ENCODE data around the gene SLC9C1.
A peak's percentile ranks its signal among the peaks of the same experiment; 100 is the strongest.

The SLC9C1 gene

DNA sequence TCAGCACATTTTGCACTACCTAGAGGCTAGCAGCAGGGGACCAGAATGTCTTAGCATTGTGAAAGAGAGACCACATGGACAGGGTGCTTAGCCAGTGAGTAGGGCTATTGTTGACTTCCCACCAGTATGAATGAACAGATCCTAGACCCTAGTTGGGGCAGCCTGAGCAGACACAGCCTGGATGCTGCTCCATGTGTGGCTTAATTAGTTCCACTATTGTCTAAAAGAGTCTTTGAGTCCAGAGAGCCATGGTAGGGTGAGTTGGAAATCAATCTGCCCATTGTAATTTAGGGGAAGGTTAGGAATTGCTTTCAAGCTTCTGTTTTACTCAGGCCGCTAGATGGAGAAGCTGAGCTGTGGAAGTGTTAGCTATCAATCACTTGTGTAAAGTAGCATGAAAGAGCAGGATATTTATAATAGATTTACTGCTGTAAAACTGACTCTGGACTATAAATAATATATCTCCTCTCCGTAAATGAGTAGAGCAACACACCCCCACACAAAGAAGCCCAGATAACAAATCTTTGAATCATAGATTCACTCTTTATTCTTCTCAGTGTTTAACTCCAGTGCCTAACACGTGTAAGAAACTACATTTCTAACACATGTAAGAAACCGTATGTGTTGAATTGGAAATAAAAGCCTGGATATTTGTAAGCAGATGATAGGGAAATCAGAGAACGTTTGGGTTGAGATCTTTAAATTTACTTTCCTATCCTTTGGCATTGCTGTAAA, 156.9 kb downstream of the SLC9C1 start:
- TF ChIP-seq ZNF274 (IDR thresholded peaks at IDR 0.05; ENCODE audit: low read depth, low read length): no peak
- no peak overlapping the region for H3K4me3 ChIP-seq (ENCODE audit: low read length)

DNA sequence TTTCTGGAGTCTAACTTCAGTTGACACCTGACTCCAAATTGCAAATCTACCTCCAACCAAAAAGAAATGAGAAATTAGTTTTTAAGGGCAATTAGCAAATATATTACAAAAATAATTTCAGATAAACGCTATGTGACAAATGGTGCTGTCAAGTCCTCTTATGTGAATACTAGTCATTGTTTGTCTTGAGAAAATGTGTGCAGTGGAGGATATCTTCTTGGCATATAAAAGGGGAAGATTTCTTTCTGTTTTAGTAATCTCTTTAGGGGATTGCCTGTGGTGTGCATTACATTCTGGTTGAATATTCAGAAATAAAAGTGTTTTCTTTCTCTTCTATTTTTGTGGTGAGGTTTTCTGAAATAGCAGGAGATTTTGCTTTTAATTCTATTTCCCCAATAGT, 158.0 kb downstream of the SLC9C1 start:
- H3K4me3 ChIP-seq (ENCODE audit: low read length): no peak overlapping the region
- no peak for TF ChIP-seq ZNF274 (IDR thresholded peaks at IDR 0.05; ENCODE audit: low read depth, low read length)

DNA sequence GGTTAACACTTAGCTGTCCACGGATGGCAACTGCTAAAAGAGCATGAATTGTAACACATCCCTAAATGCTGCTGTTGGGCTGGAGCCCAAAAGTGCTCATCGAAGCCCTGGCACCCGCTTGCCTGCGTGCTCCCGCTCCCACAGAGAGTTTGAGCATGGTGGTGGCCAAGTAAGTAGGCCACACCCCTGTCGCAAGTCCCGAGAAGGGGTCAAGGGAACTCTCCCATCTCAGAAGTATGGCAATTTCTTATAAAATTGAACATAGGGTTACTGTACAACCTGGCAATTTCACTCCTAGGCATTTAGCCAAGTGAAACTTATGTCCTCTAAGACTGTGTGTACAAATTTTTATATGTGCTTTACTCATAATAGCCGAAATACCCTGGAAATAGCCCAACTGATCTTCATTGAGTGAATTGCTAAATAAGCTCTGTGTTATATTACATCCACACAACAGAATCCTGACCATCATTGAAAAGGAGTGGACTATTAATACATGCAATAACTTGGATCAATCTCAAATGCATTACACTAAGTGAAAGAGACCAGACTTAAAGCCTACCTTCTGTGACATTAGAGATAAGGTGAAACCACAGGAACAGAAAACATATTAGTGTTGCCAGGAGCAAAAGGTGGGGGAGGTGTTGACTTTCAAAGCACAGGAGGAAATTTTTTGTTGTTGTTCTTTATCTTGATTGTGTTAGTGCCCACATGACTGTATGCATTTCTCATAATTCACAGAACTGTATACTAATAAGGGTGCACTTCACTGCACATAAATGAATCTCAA, 159.5 kb downstream of the SLC9C1 start:
- TF ChIP-seq ZNF274 (IDR thresholded peaks at IDR 0.05; ENCODE audit: low read depth, low read length): no peak
- H3K4me3 ChIP-seq (ENCODE audit: low read length): no peak overlapping the region

DNA sequence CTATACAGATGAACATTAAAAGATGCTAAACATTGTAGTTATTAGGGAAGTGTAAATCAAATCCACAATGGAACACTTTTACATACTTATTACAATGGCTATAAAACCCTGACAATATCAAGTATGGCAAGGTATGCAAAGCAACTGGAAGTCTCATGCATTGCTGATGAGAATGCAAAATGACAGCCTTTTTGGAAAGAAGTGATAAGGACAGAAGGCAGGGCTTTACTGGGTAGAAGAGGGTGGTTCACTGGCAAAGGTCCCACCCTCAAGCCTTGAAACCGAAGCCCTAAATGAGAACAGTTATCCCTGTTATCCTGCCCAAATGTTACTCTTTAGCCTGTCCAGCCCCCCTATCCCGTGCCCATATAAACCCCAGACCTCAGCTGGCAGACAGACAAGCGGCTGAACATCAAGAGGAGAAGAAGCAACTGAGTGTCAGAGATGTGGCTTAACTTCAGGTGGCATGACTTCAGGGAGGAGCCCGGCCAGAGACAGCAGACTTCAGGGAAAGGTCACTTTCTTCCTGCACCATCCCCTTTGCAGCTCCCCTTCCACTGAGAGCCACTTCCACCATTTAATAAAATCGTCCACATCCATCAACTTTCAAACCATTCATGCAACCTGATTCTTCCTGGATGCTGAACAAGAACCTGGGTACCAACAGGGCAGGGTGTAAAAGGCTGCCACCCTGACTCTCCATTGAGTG, 160.2 kb downstream of the SLC9C1 start:
- H3K4me3 ChIP-seq (ENCODE audit: low read length): no peak overlapping the region; the same call in 1 of the 2 replicates
- TF ChIP-seq ZNF274 (IDR thresholded peaks at IDR 0.05; ENCODE audit: low read depth, low read length): no peak

DNA sequence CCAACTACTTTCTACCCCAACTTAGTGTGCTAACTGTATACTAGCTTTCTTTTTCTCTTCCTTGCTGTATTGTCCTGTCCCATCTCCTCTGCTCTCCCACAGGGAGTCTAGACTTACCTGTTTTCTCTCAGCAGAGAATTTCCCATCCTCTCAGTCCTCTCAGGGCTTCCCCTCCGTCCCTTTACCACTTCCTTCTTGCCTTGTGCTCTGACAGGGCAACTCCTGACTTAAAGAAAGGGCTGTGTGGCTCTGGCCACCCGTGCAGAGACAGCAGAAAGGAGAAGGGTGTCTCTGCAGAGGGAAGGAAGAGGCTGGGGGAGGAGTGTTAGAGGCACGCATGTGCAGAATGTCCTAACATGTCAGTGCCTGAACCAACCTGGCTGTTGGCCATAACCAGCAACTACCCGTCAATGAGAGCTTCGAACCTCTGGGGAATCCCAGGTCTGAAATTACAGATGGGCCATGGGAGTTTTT, 161.0 kb downstream of the SLC9C1 start, which contains the start of gene GCSAM:
TSS of gene GCSAM (minus strand) at position 274 of the 474 bp plus-strand sequence. CDS start at position 146, 128 bp downstream.
- H3K4me3 ChIP-seq (ENCODE audit: low read length): peak within 1 kb of the TSS; percentile 99
- TF ChIP-seq ZNF274 (IDR thresholded peaks at IDR 0.05; ENCODE audit: low read depth, low read length): no peak

DNA sequence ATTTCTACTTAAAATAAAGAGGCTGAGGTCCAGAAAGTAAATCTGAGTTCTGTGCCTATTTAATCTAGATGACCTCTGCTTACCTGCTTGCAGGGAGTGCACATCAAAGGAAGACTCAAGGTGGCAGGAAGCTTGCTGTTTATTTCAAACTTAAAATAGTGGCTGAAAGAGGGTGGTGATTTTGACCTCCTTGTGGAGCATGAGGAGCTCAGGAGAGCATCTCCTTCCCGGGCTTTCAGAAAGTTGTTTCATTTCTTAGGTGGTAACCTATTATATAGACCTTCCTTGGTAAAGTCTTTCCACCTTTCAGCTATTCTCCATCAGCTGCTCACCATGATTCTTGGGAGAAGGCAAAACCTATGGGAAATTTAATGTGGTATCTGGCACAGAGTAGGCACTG, 161.5 kb downstream of the SLC9C1 start:
- H3K4me3 ChIP-seq (ENCODE audit: low read length): peak overlapping the region; percentile 99
- no peak for TF ChIP-seq ZNF274 (IDR thresholded peaks at IDR 0.05; ENCODE audit: low read depth, low read length)

DNA sequence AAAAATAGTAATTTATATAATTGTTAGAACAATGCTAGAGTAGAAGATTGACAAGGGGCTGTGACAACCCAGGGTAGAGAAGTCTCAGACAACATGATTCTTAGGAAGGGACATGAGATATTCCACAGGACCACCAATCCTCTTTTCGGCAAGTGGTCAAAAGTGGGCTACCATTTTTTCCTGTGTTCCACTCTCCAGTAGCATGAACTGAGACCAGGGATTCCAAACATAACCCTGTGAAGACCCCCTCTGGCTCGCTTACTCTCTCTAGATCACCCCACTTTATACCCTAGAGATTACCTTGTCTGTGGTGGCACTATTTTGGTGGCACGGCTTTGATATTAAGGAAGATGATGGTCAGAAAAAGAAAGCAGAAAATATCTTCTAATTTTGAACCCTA, 161.9 kb downstream of the SLC9C1 start:
- peak overlapping the region; percentile 99 for H3K4me3 ChIP-seq (ENCODE audit: low read length)
- no peak for TF ChIP-seq ZNF274 (IDR thresholded peaks at IDR 0.05; ENCODE audit: low read depth, low read length)

DNA sequence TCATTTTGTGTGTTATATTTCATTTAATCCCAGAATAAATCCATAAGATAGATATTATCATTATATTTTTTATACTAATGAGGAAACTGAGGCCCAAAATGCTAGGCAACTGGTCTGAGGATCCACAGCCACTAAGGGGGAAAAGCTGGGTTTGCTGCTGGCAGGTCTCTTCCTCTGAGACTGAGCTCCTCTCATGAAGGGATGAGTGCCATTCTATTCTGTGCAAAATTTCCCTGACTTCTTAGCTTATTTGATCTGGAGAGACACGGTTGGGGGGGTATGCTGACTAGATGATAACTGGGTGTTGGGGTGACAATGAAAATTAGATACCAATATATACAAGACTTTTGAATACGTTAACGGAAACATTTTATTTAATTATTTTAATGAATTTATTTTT, 162.9 kb downstream of the SLC9C1 start:
- no peak for TF ChIP-seq ZNF274 (IDR thresholded peaks at IDR 0.05; ENCODE audit: low read depth, low read length)
- H3K4me3 ChIP-seq (ENCODE audit: low read length): peak overlapping the region; percentile 99

DNA sequence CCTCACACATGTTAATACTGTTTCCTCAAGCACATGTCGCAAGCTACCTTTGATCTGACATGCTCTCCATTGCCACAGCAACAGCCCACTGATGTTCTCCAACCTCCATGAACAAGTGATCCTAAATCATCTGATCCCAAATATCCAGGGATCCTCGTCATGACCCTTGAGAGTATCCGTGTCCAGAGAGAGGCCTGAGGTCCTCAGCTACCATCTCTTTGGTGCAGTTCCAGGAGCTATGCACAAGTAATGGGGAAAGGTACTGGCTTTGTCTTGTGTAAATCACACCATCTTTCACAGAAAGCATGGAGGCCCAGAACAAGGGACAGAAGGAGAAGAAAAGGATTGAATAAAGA, 163.4 kb downstream of the SLC9C1 start:
- TF ChIP-seq ZNF274 (IDR thresholded peaks at IDR 0.05; ENCODE audit: low read depth, low read length): no peak

DNA sequence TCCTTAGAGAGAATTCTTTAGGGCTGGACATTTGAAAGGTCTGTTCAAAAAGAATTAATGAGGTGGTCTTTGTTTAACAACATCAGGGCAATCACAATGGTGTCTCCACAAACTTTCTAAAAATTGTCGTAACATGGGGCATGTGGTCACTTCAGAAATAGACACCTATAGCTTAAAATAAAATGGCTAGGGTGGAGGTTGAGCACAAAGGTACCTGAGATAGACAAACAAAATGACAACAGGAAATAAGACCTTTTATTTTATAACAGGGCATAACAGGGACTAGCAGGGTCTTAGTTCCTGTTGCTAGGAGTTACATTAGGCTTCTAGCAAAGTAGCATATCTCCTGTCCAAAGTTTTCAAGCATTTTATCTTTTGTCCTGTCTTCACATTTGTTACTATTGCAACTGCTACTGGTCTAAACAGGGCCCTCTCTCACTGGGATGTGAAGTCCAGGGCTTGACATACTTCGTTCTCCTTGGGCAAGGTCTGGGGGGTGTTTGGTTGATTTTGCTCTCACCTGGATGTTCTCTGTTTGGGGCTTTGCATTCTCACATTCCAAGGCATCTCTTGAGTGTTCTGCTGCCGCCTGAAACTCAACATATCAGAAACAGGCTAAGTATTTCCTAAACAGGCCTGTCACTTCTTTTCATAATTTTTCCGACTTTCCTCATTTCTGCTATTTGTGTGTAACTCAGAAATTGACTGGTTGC, 163.9 kb downstream of the SLC9C1 start:
- H3K4me3 ChIP-seq (ENCODE audit: low read length): peak overlapping the region; percentile 99
- TF ChIP-seq ZNF274 (IDR thresholded peaks at IDR 0.05; ENCODE audit: low read depth, low read length): no peak

More for the DNA sequence above, 163.4 kb downstream of the SLC9C1 start:
- H3K4me3 ChIP-seq (ENCODE audit: low read length): peak overlapping the region; percentile 99

DNA sequence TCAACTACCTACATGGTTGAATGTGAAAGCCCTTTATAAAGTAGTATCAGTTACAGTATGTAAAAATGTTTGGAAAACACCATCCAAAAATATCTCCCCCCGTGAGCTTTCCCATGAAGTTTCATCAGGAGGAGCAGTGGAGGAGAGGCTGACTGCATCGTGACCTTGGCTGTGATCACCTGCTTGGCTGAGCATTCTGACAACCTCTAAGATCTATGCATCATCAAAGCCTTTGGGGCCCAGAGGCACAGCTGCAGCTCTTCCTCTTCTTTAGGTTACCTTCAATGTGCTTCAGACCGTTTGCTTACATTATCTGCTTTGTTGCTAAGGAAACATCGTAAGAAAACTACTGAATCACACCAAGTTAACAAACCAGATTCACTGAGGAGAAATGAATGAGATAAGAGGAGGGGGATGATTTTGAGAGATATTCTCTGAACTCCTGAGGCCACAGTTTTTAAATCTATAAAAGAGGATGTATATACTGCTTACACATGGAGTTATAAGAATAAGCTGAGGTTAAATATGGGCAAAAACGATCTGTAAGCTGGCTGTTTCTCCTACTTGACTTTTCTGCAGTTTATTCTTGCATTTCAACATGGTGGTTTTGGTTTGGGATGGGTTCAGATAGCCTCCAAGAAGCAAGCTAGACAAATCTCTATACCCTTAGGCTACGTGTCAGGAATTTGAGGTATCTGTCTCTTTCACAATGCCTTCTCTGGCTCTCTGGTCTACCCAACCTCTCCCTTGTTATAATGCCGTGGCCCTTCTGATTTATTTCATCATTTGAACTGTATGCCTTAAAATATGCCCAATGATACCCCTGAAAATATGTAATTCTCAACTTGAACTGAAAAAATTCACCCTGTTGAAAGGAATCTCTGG, 164.9 kb downstream of the SLC9C1 start:
- no peak for TF ChIP-seq ZNF274 (IDR thresholded peaks at IDR 0.05; ENCODE audit: low read depth, low read length)
- H3K4me3 ChIP-seq (ENCODE audit: low read length): peak overlapping the region; percentile 39

DNA sequence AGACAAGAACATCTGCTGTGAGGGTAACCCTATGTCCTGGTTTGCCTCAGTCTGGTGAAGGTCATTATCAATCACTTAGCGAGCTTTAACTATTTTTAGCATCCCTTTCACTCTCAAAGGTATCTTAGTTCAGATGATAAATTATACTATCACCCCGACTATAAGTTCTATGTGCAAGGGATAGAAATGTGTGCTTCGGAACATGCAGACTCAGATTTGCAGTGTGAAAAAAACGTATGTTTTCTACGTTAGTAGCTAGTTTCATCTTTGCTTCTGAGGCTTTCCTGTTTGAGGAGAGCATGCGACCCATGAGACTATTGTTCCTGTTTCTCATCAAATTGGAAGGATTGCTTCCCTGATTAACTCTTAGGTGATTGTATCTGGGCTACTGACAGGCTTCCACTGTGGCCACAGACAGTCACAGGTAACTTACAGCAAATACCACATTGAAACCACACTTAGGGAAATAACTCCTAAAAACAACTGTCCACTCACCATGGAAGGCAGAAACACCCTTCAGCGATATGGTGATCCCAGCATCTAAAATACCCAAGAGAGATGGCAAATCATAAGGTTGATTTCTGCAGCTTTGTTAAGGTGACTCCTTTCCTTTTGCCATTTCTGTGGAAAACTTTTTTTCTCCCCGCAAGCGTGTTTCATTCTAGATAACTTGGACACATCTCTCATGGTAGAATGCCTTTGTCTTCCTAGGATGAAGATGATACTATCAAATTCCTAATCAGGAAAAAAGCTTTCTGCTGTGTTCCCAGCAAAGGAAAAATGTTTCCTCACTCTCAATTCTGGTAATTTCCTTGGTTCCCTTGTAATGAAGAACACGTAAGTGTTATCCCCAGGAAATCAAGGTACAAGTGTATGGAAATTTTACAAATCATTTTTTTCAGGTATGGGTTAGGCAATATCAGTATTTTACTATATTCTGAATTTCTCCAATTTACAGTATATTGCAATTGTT, 166.2 kb downstream of the SLC9C1 start:
- no peak for TF ChIP-seq ZNF274 (IDR thresholded peaks at IDR 0.05; ENCODE audit: low read depth, low read length)

More for the DNA sequence above, 166.2 kb downstream of the SLC9C1 start:
- peak overlapping the region; percentile 27; the same call in 1 of the 2 replicates for H3K4me3 ChIP-seq (ENCODE audit: low read length)

Data from GM08714 (cell line).